Thymus (tissue), 11 donors: ENCODE data around the gene NUDCD2. TPM values are rescaled to one million over a fixed set of nuclear protein-coding genes. Genes with fewer than 3 reads are reported as not detected.

Experiments used
- DNase-seq, 9 donors: peaks; one replicate each; pipeline ENCODE4 v3.0.0-alpha.2; 2013; ENCODE audit warnings: low spot score in 9 of 9, low read depth in 6 of 9, missing footprints in 1 of 9
- H3K27ac ChIP-seq, 2 donors: one replicate each; pipeline ENCODE4 v1.5.1; 2013; ENCODE audit warnings: control low read depth in 1 of 2, low read depth in 1 of 2, low read length in 1 of 2, mild to moderate bottlenecking in 1 of 2, moderate library complexity in 1 of 2
- H3K27me3 ChIP-seq, 2 donors: one replicate each; pipeline ENCODE4 v1.5.1; 2013; ENCODE audit warnings: low read length in 1 of 2; ENCODE audit not compliant: control insufficient read depth in 2 of 2, insufficient read depth in 1 of 2
- H3K36me3 ChIP-seq, 2 donors: one replicate each; pipeline ENCODE4 v1.5.1; 2013; ENCODE audit warnings: low read length in 1 of 2, mild to moderate bottlenecking in 1 of 2, moderate library complexity in 1 of 2; ENCODE audit not compliant: control insufficient read depth in 2 of 2, insufficient read depth in 2 of 2
- H3K4me1 ChIP-seq, 2 donors: one replicate each; pipeline ENCODE4 v1.5.1; 2013; ENCODE audit warnings: low read length in 2 of 2; ENCODE audit not compliant: control insufficient read depth in 2 of 2, insufficient read depth in 2 of 2
- H3K4me3 ChIP-seq, 2 donors: one replicate each; pipeline ENCODE4 v1.5.1; 2013; ENCODE audit warnings: low read length in 2 of 2, control low read depth in 1 of 2, mild to moderate bottlenecking in 1 of 2
- H3K9me3 ChIP-seq, 2 donors: one replicate each; pipeline ENCODE4 v1.5.1; 2013; ENCODE audit warnings: low read length in 1 of 2, mild to moderate bottlenecking in 1 of 2; ENCODE audit not compliant: control insufficient read depth in 2 of 2, insufficient read depth in 1 of 2
- WGBS: extraction: QIAGEN DNeasy Blood & Tissue Kit; methylation state at CpG from one replicate; pipeline ENCODE4 v1.1.7; 2013; 5-methylcytosine and 5-hydroxymethylcytosine counted together
- polyA plus RNA-seq: library from polyadenylated mRNA; stranded (reverse); fragments of 200-250 nt; gene quantifications from one replicate; pipeline ENCODE4 v1.2.3, GENCODE V29; 2013
- total RNA-seq: library from RNA; stranded (reverse); fragments of 120-200 nt; gene quantifications from one replicate; pipeline ENCODE4 v1.2.4, GENCODE V29; 2013
- donor health status: healthy.

Gene NUDCD2
- total and polyA plus RNA-seq, 2 donors, result 14.9 to 39.0 TPM

GRCh38 chr5:163504079-163504931 lies 44.4 kb upstream of the NUDCD2 start:
- Histone ChIP-seq H3K4me1 (peaks cover 5 to 11% of the 10 kb centered on the region in 2 donors), H3K27me3 (no peaks in the 10 kb centered on the region), H3K36me3 (peaks cover 0 to 1% of the 10 kb centered on the region in 2 donors), H3K27ac (peak overlapping the region; percentile 97 to 98), H3K4me3 (peak overlapping the region; percentile 78 to 85), H3K9me3 (no peaks in the 10 kb centered on the region)
- WGBS, result under 1% methylated on average over 27 of the region's 27 CpGs
- peak in 7 of 9 donors; percentile 31 to 73 (median 49) for DNase-seq

- H3K36me3 ChIP-seq, result no peaks in the 10 kb centered on the region
- peaks cover under 1 to 7% of the 10 kb centered on the region in 2 donors for H3K4me1 ChIP-seq
- H3K9me3 ChIP-seq, result no peaks in the 10 kb centered on the region
- under 1% methylated on average over 17 of the region's 17 CpGs for WGBS
- H3K27me3 ChIP-seq, result no peaks in the 10 kb centered on the region
- H3K27ac ChIP-seq, result peak overlapping the region; percentile 97 to 98
- peak; percentile 40 to 83 (median 55) for DNase-seq
- peak overlapping the region; percentile 78 to 85 for H3K4me3 ChIP-seq
Measured at GRCh38 chr5:163503106-163504078, 43.5 kb upstream of the NUDCD2 start.

- no peaks in the 10 kb centered on the region for H3K36me3 ChIP-seq
- peak overlapping the region; percentile 78 to 85 for H3K4me3 ChIP-seq
- no peak for DNase-seq
- WGBS, result 89% methylated on average over 8 of the region's 8 CpGs
- H3K4me1 ChIP-seq, result peaks cover 0 to 4% of the 10 kb centered on the region in 2 donors
- no peaks in the 10 kb centered on the region for H3K27me3 ChIP-seq
- peak overlapping the region in 1 of 2 donors; percentile 98 for H3K27ac ChIP-seq
- H3K9me3 ChIP-seq, result no peaks in the 10 kb centered on the region
Measured at GRCh38 chr5:163502521-163502920, 42.6 kb upstream of the NUDCD2 start.

- H3K4me1 ChIP-seq, result peaks cover 0 to 4% of the 10 kb centered on the region in 2 donors
- WGBS, result 96% methylated on average over 1 of the region's 1 CpG
- H3K27me3 ChIP-seq, result no peaks in the 10 kb centered on the region
- H3K9me3 ChIP-seq, result no peaks in the 10 kb centered on the region
- DNase-seq, result no peak
- no peak overlapping the region for H3K4me3 ChIP-seq
- H3K27ac ChIP-seq, result no peak overlapping the region
- no peaks in the 10 kb centered on the region for H3K36me3 ChIP-seq
Measured at GRCh38 chr5:163498886-163499285, 39.0 kb upstream of the NUDCD2 start.

- no peak for DNase-seq
- no peak overlapping the region for H3K27ac ChIP-seq
Measured at GRCh38 chr5:163497315-163497714, 37.4 kb upstream of the NUDCD2 start.

GRCh38 chr5:163496286-163496685 lies 36.4 kb upstream of the NUDCD2 start:
- Histone ChIP-seq H3K4me3 (no peak overlapping the region), H3K27me3 (no peaks in the 10 kb centered on the region), H3K9me3 (no peaks in the 10 kb centered on the region), H3K36me3 (peaks cover 10 to 17% of the 10 kb centered on the region in 2 donors), H3K27ac (no peak overlapping the region), H3K4me1 (no peaks in the 10 kb centered on the region)
- 99% methylated on average over 1 of the region's 1 CpG for WGBS
- no peak for DNase-seq

More at GRCh38 chr5:163497315-163497714, 37.4 kb upstream of the NUDCD2 start:
- peaks cover 7 to 8% of the 10 kb centered on the region in 2 donors for H3K36me3 ChIP-seq
- no peaks in the 10 kb centered on the region for H3K27me3 ChIP-seq
- no peaks in the 10 kb centered on the region for H3K4me1 ChIP-seq
- no peaks in the 10 kb centered on the region for H3K9me3 ChIP-seq
- no peak overlapping the region for H3K4me3 ChIP-seq
- 95% methylated on average over 3 of the region's 3 CpGs for WGBS

- Histone ChIP-seq H3K27me3 (no peaks in the 10 kb centered on the region), H3K4me1 (no peaks in the 10 kb centered on the region), H3K36me3 (peaks cover 14 to 38% of the 10 kb centered on the region in 2 donors), H3K27ac (no peak overlapping the region), H3K9me3 (no peaks in the 10 kb centered on the region), H3K4me3 (no peak overlapping the region)
- no peak for DNase-seq
- WGBS, result 98% methylated on average over 3 of the region's 3 CpGs
Measured at GRCh38 chr5:163489745-163490075, 29.8 kb upstream of the NUDCD2 start.

- Histone ChIP-seq H3K4me1 (no peaks in the 10 kb centered on the region), H3K27me3 (no peaks in the 10 kb centered on the region), H3K27ac (no peak overlapping the region), H3K4me3 (no peak overlapping the region), H3K9me3 (no peaks in the 10 kb centered on the region), H3K36me3 (peaks cover 14 to 38% of the 10 kb centered on the region in 2 donors)
- WGBS, result 99% methylated on average over 6 of the region's 6 CpGs
- DNase-seq, result peak in 3 of 9 donors; percentile 7 to 37 (median 10)
Measured at GRCh38 chr5:163489055-163489744, 29.3 kb upstream of the NUDCD2 start.
